GM12878 (cell line): Measurements from ENCODE around the gene ATP5F1B. TPM values are rescaled to one million over a fixed set of nuclear protein-coding genes. Genes with fewer than 3 reads are reported as not detected.
A peak's percentile ranks its signal among the peaks of the same experiment; 100 is the strongest.

Experiments used
- BACH1 ChIP-seq: fragments of 450-650 bp; IDR thresholded peaks from 2 replicates; pipeline ENCODE4 v1.6.1; 2017; ENCODE audit warnings: mild to moderate bottlenecking, borderline replicate concordance
- BCL11A ChIP-seq: IDR thresholded peaks from 2 replicates; pipeline ENCODE4 v1.6.1; 2011; ENCODE audit warnings: low read depth, low read length
- CEBPB ChIP-seq, 2 experiments: fragments of 150-350 bp in 1 of 2; IDR thresholded peaks; 2 replicates each; pipeline ENCODE4 v1.6.1; 2012 to 2014; ENCODE audit warnings: low read depth in 2 of 2, low read length in 2 of 2, borderline replicate concordance in 1 of 2, inconsistent platforms in 1 of 2
- CHD2 ChIP-seq: IDR thresholded peaks from 2 replicates; pipeline ENCODE4 v1.6.1; 2011; ENCODE audit warnings: low read depth, low read length, improper control_type of control experiment, borderline replicate concordance
- CHD4 ChIP-seq: fragments of 200-600 bp; sonication (generic); IDR thresholded peaks from 2 replicates; pipeline ENCODE4 v1.6.1; 2016; ENCODE audit warnings: mild to moderate bottlenecking
- CREM ChIP-seq: IDR thresholded peaks from 2 replicates; pipeline ENCODE4 v1.6.1; 2014; ENCODE audit warnings: antibody characterized with exemption, low read depth
- E2F4 ChIP-seq: IDR thresholded peaks from 2 replicates; pipeline ENCODE4 v1.6.1; 2012; ENCODE audit warnings: low read depth, low read length, improper control_type of control experiment
- EZH2 ChIP-seq: IDR thresholded peaks from 2 replicates; pipeline ENCODE4 v1.6.1; 2012; ENCODE audit warnings: low read depth, mild to moderate bottlenecking, control low read depth, inconsistent platforms, low read length, borderline replicate concordance; ENCODE audit not compliant: control insufficient read depth
- GABPA ChIP-seq: IDR thresholded peaks from 2 replicates; pipeline ENCODE4 v1.6.1; 2014; ENCODE audit warnings: antibody characterized with exemption, low read depth, mild to moderate bottlenecking, inconsistent platforms
- IKZF2 ChIP-seq, 2 experiments: fragments of 450-650 bp; IDR thresholded peaks; 2 replicates each; pipeline ENCODE4 v1.6.1; 2017; ENCODE audit warnings: mild to moderate bottlenecking in 2 of 2, moderate library complexity in 2 of 2
- IRF3 ChIP-seq: fragments of 450-650 bp; IDR thresholded peaks from 2 replicates; pipeline ENCODE4 v1.6.1; 2014; ENCODE audit warnings: mild to moderate bottlenecking
- NBN ChIP-seq: fragments of 450-650 bp; IDR thresholded peaks from 2 replicates; pipeline ENCODE4 v1.6.1; 2016
- POLR2AphosphoS2 ChIP-seq: IDR thresholded peaks from 2 replicates; pipeline ENCODE4 v1.6.1; 2011; ENCODE audit warnings: low read depth, mild to moderate bottlenecking, low read length, improper control_type of control experiment, moderate library complexity
- POU2F2 ChIP-seq: IDR thresholded peaks from 3 replicates; pipeline ENCODE4 v1.6.1; 2011; ENCODE audit warnings: low read depth, mild to moderate bottlenecking, low read length, borderline replicate concordance
- RAD21 ChIP-seq: IDR thresholded peaks from 2 replicates; pipeline ENCODE4 v1.6.1; 2011; ENCODE audit warnings: mild to moderate bottlenecking, low read depth, low read length, moderate library complexity; ENCODE audit not compliant: insufficient read depth
- RBBP5 ChIP-seq: fragments of 200-600 bp; sonication (generic); conservative IDR thresholded peaks from 2 replicates; pipeline ENCODE4 v1.6.1; 2016
- SMAD1 ChIP-seq: fragments of 450-650 bp; IDR thresholded peaks from 2 replicates; pipeline ENCODE4 v1.6.1; 2018; ENCODE audit warnings: mild to moderate bottlenecking, low read depth; ENCODE audit not compliant: partially characterized antibody
- SRF ChIP-seq, 2 experiments: IDR thresholded peaks; 2 replicates each; pipeline ENCODE4 v1.6.1; 2011; ENCODE audit warnings: low read depth in 2 of 2, low read length in 2 of 2, mild to moderate bottlenecking in 1 of 2, moderate library complexity in 1 of 2
- TAF1 ChIP-seq: IDR thresholded peaks from 2 replicates; pipeline ENCODE4 v1.6.1; 2011; ENCODE audit warnings: mild to moderate bottlenecking, low read depth, low read length, borderline replicate concordance
- TBL1XR1 ChIP-seq: IDR thresholded peaks from 2 replicates; pipeline ENCODE4 v1.6.1; 2012; ENCODE audit warnings: low read depth, low read length, improper control_type of control experiment
- TCF3 ChIP-seq: IDR thresholded peaks from 2 replicates; pipeline ENCODE4 v1.6.1; 2012; ENCODE audit warnings: low read depth, mild to moderate bottlenecking, low read length, borderline replicate concordance; ENCODE audit not compliant: insufficient read depth
- TCF7 ChIP-seq: IDR thresholded peaks from 2 replicates; pipeline ENCODE4 v1.6.1; 2014; ENCODE audit warnings: antibody characterized with exemption, borderline replicate concordance
- USF2 ChIP-seq: IDR thresholded peaks from 2 replicates; pipeline ENCODE4 v1.6.1; 2011; ENCODE audit warnings: low read depth, low read length, improper control_type of control experiment, borderline replicate concordance
- YY1 ChIP-seq: IDR thresholded peaks from 2 replicates; pipeline ENCODE4 v1.6.1; 2011; ENCODE audit warnings: low read depth, mild to moderate bottlenecking, low read length
- ZNF207 ChIP-seq: fragments of 450-650 bp; IDR thresholded peaks from 2 replicates; pipeline ENCODE4 v1.6.1; 2014; ENCODE audit warnings: antibody characterized with exemption, mild to moderate bottlenecking, borderline replicate concordance
- polyA plus RNA-seq, 11 experiments: library from polyadenylated mRNA; depleted of rRNA in 4 of 11; unstranded in 6 of 11; stranded (reverse) in 5 of 11; fragments of >200 nt; fragmentation: Nextera tagmentation in 4 of 11; fragmentation: Illumina TruSeq in 1 of 11; extraction: Ambion mirVana in 4 of 11; extraction: Trizol in 1 of 11; gene quantifications; 1 replicate in 1 of 11; 2 replicates in 10 of 11; pipeline versions ENCODE4 v1.2.1 to v1.2.3, GENCODE V29; 2011 to 2016; ENCODE audit warnings: inconsistent platforms in 2 of 11, missing spikeins in 2 of 11, low read depth in 1 of 11
- total RNA-seq, 4 experiments: library from RNA; depleted of rRNA in 3 of 4; stranded (reverse); fragments of >200 nt in 3 of 4; fragmentation: Illumina TruSeq in 1 of 4; extraction: Trizol in 1 of 4; gene quantifications; 2 replicates each; pipeline versions ENCODE4 v1.2.1 to v1.2.3, GENCODE V29; 2013 to 2021
- TF ChIP-seq, protein P1 (sequence below): fragments of 450-650 bp; IDR thresholded peaks from 2 replicates; pipeline ENCODE4 v1.6.1; 2017; ENCODE audit warnings: low read depth, mild to moderate bottlenecking, moderate library complexity

The ATP5F1B gene
- total and polyA plus RNA-seq, 10 of the 15 experiments (the other 5 are each of a cell fraction or from before 2014, with no cell fraction given): 671 to 1,908 (median 1,031) TPM

DNA sequence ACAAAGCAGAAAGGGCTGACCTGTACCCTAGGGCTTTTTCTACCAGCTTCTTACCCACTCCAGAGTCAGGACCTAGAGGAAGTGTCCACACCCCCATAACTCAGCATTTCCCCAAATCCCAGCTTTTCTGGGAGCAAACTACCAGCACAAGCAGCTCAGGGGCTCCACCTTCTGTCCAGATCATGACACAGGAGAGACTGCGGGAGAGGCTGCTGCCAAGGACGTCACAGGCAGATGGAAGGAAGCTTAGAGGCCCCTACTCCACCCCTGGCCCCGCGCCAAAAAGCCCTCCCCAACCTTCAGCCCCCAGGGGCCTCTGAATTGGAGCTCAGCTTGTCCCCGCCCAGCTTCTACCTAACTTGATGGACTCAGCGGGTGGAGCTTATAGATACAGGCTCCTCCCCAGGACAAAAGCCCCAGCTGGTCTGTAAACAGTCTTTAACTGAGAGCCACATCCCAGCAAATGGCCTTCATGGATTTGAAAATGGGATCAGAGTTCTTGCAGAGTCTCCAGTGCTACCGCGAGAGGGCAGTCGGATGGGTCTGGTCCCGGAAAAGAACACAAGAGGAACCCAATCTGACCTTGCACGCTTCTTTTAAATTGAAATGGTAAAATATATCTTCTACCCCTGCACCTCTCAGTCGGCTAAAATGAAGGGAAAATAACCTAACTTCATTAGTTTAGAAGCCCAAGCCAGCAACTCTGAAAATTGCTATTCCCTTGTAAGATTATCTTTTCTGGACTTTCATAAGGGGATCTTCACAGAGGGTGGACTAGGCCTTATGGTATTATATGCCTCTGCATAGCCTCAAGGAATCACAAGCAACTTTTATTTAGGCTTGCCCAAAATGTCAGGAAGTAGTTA, 8.9 kb downstream of the ATP5F1B start (continued):
- TF ChIP-seq TCF7 (no peak), BCL11A (no peak), ZNF207 (peak; percentile 39), BACH1 (no peak; the same call in 1 of the 2 replicates), TAF1 (no peak), SRF (IDR thresholded peaks at IDR 0.05; ENCODE audit: low read depth in 2 of 2, low read length in 2 of 2) (0 out of 4 replicates have a peak, but pooled peaks of 1 of the 2 experiments have one; percentile 5), TCF3 (0 out of 2 replicates have a peak, but pooled peaks have one; percentile 13), RAD21 (peak; percentile 72), E2F4 (no peak), CHD2 (0 out of 2 replicates have a peak, but pooled peaks have one; percentile 45), POU2F2 (peak; percentile 51; the same call in 2 of the 3 replicates), RBBP5 (no peak), NBN (no peak; the same call in 1 of the 2 replicates), POLR2AphosphoS2 (peak; percentile 87), CEBPB (IDR thresholded peaks at IDR 0.05; ENCODE audit: borderline replicate concordance in 1 of 2, low read depth in 2 of 2, low read length in 2 of 2) (no peak), CREM (peak; percentile 78), EZH2 (no peak), CHD4 (no peak), USF2 (no peak), IKZF2 (IDR thresholded peaks at IDR 0.05) (peak; percentile 97 to 98), GABPA (no peak), TBL1XR1 (0 out of 2 replicates have a peak, but pooled peaks have one; percentile 35), SMAD1 (peak; percentile 100), IRF3 (peak; percentile 51; the same call in 1 of the 2 replicates), YY1 (peak; percentile 47; the same call in 1 of the 2 replicates)
- TF ChIP-seq, protein P1, sequence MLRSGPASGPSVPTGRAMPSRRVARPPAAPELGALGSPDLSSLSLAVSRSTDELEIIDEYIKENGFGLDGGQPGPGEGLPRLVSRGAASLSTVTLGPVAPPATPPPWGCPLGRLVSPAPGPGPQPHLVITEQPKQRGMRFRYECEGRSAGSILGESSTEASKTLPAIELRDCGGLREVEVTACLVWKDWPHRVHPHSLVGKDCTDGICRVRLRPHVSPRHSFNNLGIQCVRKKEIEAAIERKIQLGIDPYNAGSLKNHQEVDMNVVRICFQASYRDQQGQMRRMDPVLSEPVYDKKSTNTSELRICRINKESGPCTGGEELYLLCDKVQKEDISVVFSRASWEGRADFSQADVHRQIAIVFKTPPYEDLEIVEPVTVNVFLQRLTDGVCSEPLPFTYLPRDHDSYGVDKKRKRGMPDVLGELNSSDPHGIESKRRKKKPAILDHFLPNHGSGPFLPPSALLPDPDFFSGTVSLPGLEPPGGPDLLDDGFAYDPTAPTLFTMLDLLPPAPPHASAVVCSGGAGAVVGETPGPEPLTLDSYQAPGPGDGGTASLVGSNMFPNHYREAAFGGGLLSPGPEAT: peak; percentile 92
